ENCODE data around the gene MMP8.

MMP8 gene

GRCh38 chr11:102719620-102720277 lies 5.0 kb downstream of the MMP8 start:
- DNase-seq, result no peak

- DNase-seq, result no peak
Observed at GRCh38 chr11:102717280-102717679, 7.5 kb downstream of the MMP8 start.

DNA sequence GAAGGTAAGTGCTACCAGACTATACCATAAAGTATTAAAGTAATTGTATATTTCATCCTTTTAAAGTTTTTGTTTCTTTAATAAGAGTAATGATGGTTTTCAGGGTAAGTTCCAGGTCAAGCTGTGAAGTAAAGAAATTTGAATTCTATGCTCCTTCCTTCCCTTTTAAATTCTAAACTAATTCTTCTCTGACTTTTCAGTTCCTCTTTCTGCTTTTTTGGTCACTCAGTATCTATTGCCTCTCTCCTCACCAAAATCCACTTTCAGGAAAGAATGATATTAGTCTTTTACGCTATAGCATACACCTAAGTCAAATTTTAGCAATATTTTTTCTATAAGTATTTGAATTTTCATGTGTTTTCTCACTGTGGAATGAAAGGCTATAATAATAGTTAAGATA lies 8.2 kb downstream of the MMP8 start:
- no peak for DNase-seq

DNA sequence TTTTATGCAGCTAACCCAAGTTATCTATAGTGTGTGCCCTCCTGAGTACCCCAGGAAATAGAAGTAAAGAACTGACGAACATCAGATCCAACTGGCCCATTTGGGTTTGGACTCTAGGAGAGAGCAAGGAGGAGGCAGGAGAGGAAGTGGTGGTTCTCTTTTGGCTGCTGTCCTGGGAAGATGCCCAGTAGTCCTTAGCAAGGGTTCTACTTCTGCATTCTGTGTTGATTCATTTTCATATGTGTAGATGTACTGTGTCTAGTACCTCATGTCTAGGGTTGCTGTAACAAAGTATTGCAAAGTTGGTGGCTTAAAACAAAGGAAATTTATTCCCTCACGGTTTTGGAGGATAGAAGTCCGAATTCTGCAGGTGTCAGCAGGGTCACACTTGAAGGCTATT lies 12.6 kb downstream of the MMP8 start:
- DNase-seq, result no peak

GRCh38 chr11:102709201-102709945 lies 15.4 kb downstream of the MMP8 start:
- no peak for DNase-seq

- DNase-seq, result no peak
Observed at GRCh38 chr11:102708654-102709053, 16.1 kb downstream of the MMP8 start.

DNA sequence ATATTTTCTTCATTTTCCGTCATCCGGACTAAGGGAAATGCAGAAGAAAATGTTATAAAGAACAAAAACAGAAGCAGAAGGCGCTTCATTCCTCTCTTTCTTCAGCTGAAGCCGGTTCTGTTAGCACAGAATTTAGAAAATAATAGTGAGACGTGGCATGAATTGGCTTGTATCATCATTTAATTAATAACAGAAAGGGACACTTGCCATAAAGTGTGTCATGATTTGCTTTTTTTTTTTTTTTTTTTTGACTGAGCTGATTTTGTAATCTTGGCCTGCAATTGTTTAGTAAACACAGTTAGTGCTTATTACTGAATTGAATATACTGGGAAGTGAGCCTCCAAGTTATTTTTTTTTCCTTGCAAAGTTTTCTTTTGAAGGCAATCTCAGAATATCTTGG lies 19.1 kb downstream of the MMP8 start, which contains the start of gene MMP27:
MMP27 (minus strand) TSS at position 144 of the 400 bp plus-strand sequence; CDS start at position 89, 55 bp downstream.
- no peak for DNase-seq

- DNase-seq, result no peak
Observed at GRCh38 chr11:102704841-102705240, 19.9 kb downstream of the MMP8 start.

DNA sequence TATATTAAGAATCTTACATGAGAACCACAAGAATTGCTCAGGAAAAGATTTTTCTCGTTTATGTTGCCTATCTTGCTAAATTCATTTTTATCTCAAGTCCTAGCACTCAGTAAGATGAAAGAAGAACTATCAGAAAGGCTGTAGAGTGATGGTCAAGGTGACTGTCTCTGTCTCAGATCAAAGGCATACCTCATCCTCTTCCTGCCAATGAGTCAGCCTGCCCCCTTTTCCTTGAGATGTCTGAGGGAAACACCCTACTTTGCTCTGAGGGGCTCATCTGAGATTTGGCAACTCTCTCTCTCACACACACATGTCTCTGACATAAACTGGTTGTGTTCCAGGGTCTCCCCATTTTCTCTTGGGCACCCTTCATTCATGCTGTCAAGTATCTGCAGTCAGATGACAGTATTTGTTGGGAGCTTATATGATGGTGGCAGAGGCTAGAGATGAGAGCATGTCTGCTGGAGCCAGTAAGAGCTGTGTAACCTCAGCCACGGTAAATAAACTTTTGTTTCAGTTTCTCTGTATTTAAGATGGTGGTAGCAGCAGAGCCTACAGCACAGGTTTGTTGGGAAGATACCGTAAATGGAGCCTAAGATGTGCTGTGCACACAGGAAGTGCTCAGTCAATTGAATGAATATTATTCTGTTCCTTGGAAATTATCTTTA lies 20.8 kb downstream of the MMP8 start:
- no peak for DNase-seq

GRCh38 chr11:102695201-102695600 lies 29.6 kb downstream of the MMP8 start:
- no peak for DNase-seq

- no peak for DNase-seq
Observed at GRCh38 chr11:102685754-102686153, 39.0 kb downstream of the MMP8 start.

- DNase-seq, result no peak
Observed at GRCh38 chr11:102685338-102685737, 39.4 kb downstream of the MMP8 start.

- peak in 1 of 3 experiments; percentile 4 for DNase-seq
Observed at GRCh38 chr11:102683277-102683676, 41.5 kb downstream of the MMP8 start.

DNA sequence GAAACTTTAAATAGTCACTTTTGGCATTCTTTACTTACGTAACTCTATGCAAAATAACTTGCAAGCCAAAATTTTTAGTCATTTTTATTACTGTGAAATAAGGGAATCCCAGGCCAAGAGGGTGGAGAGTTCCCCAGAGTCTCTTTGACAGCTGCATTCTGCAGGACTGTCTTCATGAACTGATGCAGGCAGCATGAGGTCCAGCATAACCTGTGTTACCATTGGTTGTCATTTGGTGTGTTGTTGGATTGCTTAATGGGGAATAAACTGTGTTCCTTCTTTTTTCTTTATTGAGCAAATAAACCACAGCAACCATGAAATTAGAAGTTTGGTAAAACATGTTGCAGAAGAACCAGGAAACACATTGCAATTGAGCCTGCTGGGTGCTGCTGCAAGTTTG lies 43.8 kb downstream of the MMP8 start:
- DNase-seq, result no peak

- DNase-seq, result no peak
Observed at GRCh38 chr11:102678022-102678421, 46.7 kb downstream of the MMP8 start.

- DNase-seq, result no peak
Observed at GRCh38 chr11:102676084-102676483, 48.7 kb downstream of the MMP8 start.

DNA sequence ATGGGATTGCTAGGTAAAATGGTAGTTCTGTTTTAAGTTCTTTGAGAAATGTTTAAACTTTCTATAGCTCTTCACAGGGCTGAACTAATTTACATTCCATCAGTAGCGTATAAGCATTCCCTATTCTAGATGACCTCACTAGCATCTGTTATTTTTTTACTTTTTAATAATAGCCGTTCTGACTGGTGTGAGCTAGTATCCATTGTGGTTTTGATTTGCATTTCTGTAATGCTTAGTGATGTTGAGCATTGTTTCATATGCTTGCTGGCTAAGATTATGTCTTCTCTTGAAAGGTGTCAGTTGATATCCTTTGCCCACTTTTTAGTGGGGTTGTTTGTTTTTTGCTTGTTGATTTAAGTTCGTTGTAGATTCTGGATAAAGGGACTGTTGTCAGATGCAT lies 55.1 kb downstream of the MMP8 start:
- DNase-seq, result no peak

GRCh38 chr11:102666331-102666957 lies 58.3 kb downstream of the MMP8 start:
- peak; percentile 35 to 72 (median 43) for DNase-seq

GRCh38 chr11:102664001-102664752 lies 60.6 kb downstream of the MMP8 start:
- DNase-seq, result no peak

DNA sequence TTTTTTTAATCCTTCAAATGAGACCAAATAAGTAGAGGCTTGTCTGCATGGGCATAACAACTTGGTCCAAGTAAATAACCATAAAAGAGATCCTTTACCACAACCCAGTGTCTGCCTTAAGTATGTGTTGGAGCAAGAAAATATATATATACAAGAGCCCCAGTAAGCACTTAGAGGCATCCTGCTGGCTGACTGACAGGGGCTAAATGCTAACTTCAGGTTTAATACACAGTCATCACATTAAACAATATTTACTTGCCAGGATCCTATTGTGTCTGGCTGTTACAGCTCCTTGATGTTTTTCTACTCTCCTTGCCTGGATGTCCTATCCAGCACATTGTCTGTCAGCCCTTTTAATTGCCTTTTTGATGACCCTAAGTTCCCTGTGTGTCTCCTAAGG lies 62.1 kb downstream of the MMP8 start:
- DNase-seq, result peak in 2 of 3 experiments; percentile 26 to 65

All from NCI-H1417 (cell line).